Urinary bladder (tissue), 4 donors: ENCODE results near the gene TMEM30A. TPM values are rescaled to one million over a fixed set of nuclear protein-coding genes. Genes with fewer than 3 reads are reported as not detected.

Source experiments
- DNase-seq: peaks from one replicate; pipeline ENCODE4 v3.0.0-alpha.2; 2015; ENCODE audit errors: extremely low spot score
- H3K27ac ChIP-seq: one replicate; pipeline ENCODE4 v1.5.1; 2013; ENCODE audit warnings: low read depth, mild to moderate bottlenecking, moderate library complexity
- H3K36me3 ChIP-seq: one replicate; pipeline ENCODE4 v1.6.1; 2013; ENCODE audit warnings: mild to moderate bottlenecking, moderate library complexity; ENCODE audit not compliant: insufficient read depth
- H3K4me1 ChIP-seq: one replicate; pipeline ENCODE4 v1.6.1; 2013; ENCODE audit warnings: mild to moderate bottlenecking, moderate library complexity; ENCODE audit not compliant: insufficient read depth
- H3K4me3 ChIP-seq: one replicate; pipeline ENCODE4 v1.5.1; 2013; ENCODE audit warnings: low read depth, low read length
- WGBS: extraction: QIAGEN DNeasy Blood & Tissue Kit; methylation state at CpG from one replicate; pipeline ENCODE4 v1.1.7; 2013; 5-methylcytosine and 5-hydroxymethylcytosine counted together
- polyA plus RNA-seq: library from polyadenylated mRNA; stranded (reverse); fragments of 200-250 nt; gene quantifications from one replicate; pipeline ENCODE4 v1.2.3, GENCODE V29; 2013
- total RNA-seq: library from RNA; depleted of rRNA; stranded (reverse); fragments of >200 nt; gene quantifications from one replicate; pipeline ENCODE4 v1.2.3, GENCODE V29; 2014
- donor health status: healthy with polysubstance abuse.
- donor health status: healthy.

The TMEM30A gene
- total and polyA plus RNA-seq, 2 donors, result 77.8 to 179 TPM

GRCh38 chr6:75266716-75267291 is 17.8 kb downstream of the TMEM30A start:
- H3K4me3 ChIP-seq, result no peak overlapping the region
- WGBS, result 51% methylated on average over 2 of the region's 2 CpGs
- H3K27ac ChIP-seq, result no peak overlapping the region
- DNase-seq, result no peak
- H3K4me1 ChIP-seq, result no peaks in the 10 kb centered on the region
- H3K36me3 ChIP-seq, result peaks cover under 1% of the 10 kb centered on the region

GRCh38 chr6:75263401-75263750 is 21.2 kb downstream of the TMEM30A start:
- H3K36me3 ChIP-seq, result no peaks in the 10 kb centered on the region
- no peak overlapping the region for H3K4me3 ChIP-seq
- DNase-seq, result no peak

GRCh38 chr6:75262716-75263400 is 21.7 kb downstream of the TMEM30A start:
- H3K4me1 ChIP-seq, result no peaks in the 10 kb centered on the region
- no peak overlapping the region for H3K4me3 ChIP-seq
- no peaks in the 10 kb centered on the region for H3K36me3 ChIP-seq
- H3K27ac ChIP-seq, result no peak overlapping the region
- 74% methylated on average over 4 of the region's 4 CpGs for WGBS
- DNase-seq, result no peak

More at GRCh38 chr6:75263401-75263750, 21.2 kb downstream of the TMEM30A start:
- no peak overlapping the region for H3K27ac ChIP-seq
- no peaks in the 10 kb centered on the region for H3K4me1 ChIP-seq

GRCh38 chr6:75261299-75261698 is 23.3 kb downstream of the TMEM30A start:
- WGBS, result 100% methylated on average over 1 of the region's 1 CpG
- no peak for DNase-seq
- no peak overlapping the region for H3K27ac ChIP-seq
- no peaks in the 10 kb centered on the region for H3K4me1 ChIP-seq
- H3K36me3 ChIP-seq, result peaks cover 2% of the 10 kb centered on the region
- no peak overlapping the region for H3K4me3 ChIP-seq

GRCh38 chr6:75257343-75258087 is 27.1 kb downstream of the TMEM30A start:
- Histone ChIP-seq H3K36me3 (peaks cover 2% of the 10 kb centered on the region), H3K27ac (no peak overlapping the region), H3K4me1 (no peaks in the 10 kb centered on the region), H3K4me3 (no peak overlapping the region)
- WGBS, result 99% methylated on average over 1 of the region's 1 CpG
- DNase-seq, result no peak

- H3K27ac ChIP-seq, result no peak overlapping the region
- peaks cover 2% of the 10 kb centered on the region for H3K36me3 ChIP-seq
- 86% methylated on average over 2 of the region's 2 CpGs for WGBS
- no peak overlapping the region for H3K4me3 ChIP-seq
- no peaks in the 10 kb centered on the region for H3K4me1 ChIP-seq
- no peak for DNase-seq
These were observed 34.0 kb downstream of the TMEM30A start for GRCh38 chr6:75250552-75250951.

GRCh38 chr6:75249837-75250236 is 34.8 kb downstream of the TMEM30A start:
- Histone ChIP-seq H3K4me3 (no peak overlapping the region), H3K27ac (no peak overlapping the region), H3K36me3 (peaks cover 2% of the 10 kb centered on the region), H3K4me1 (no peaks in the 10 kb centered on the region)
- no peak for DNase-seq

- WGBS, result 41% methylated on average over 2 of the region's 2 CpGs
- H3K4me1 ChIP-seq, result no peaks in the 10 kb centered on the region
- no peak for DNase-seq
- no peaks in the 10 kb centered on the region for H3K36me3 ChIP-seq
- no peak overlapping the region for H3K4me3 ChIP-seq
- H3K27ac ChIP-seq, result no peak overlapping the region
These were observed 38.2 kb downstream of the TMEM30A start for GRCh38 chr6:75246386-75246785.

GRCh38 chr6:75244063-75244584 is 40.5 kb downstream of the TMEM30A start:
- Histone ChIP-seq H3K4me3 (peak overlapping the region; percentile 70), H3K4me1 (no peaks in the 10 kb centered on the region), H3K27ac (peak overlapping the region; percentile 69), H3K36me3 (peaks cover 3% of the 10 kb centered on the region)
- no peak for DNase-seq
- WGBS, result 14% methylated on average over 15 of the region's 15 CpGs

- peak within 1 kb of the TSS; percentile 70 for H3K4me3 ChIP-seq
- peak within 1 kb of the TSS; percentile 85 for H3K27ac ChIP-seq
- H3K36me3 ChIP-seq, result peaks cover 4% of the 10 kb centered on the region
- H3K4me1 ChIP-seq, result no peaks in the 10 kb centered on the region
- peak; percentile 95 for DNase-seq
- WGBS, result under 1% methylated on average over 36 of the region's 36 CpGs
These were observed 41.1 kb downstream of the TMEM30A start, which contains the start of gene COX7A2 for GRCh38 chr6:75243333-75244062. COX7A2 (minus strand) TSS chr6:75243801; CDS start chr6:75243734, 67 bp downstream.

GRCh38 chr6:75236630-75237029 is 48.0 kb downstream of the TMEM30A start:
- DNase-seq, result no peak
- H3K4me3 ChIP-seq, result no peak overlapping the region
- WGBS, result 90% methylated on average over 4 of the region's 4 CpGs
- H3K4me1 ChIP-seq, result no peaks in the 10 kb centered on the region
- no peak overlapping the region for H3K27ac ChIP-seq
- H3K36me3 ChIP-seq, result peaks cover 6% of the 10 kb centered on the region

- WGBS, result 85% methylated on average over 2 of the region's 2 CpGs
- peaks cover 6% of the 10 kb centered on the region for H3K36me3 ChIP-seq
- DNase-seq, result no peak
- no peaks in the 10 kb centered on the region for H3K4me1 ChIP-seq
- H3K27ac ChIP-seq, result no peak overlapping the region
- no peak overlapping the region for H3K4me3 ChIP-seq
These were observed 49.3 kb downstream of the TMEM30A start for GRCh38 chr6:75235271-75235670.

GRCh38 chr6:75234126-75234865 is 50.3 kb downstream of the TMEM30A start:
- Histone ChIP-seq H3K4me1 (no peaks in the 10 kb centered on the region), H3K4me3 (no peak overlapping the region), H3K27ac (no peak overlapping the region), H3K36me3 (peaks cover 5% of the 10 kb centered on the region)
- 50% methylated on average over 3 of the region's 3 CpGs for WGBS
- no peak for DNase-seq
